Astrocyte of the cerebellum (primary cell): ENCODE measurements around the gene CNBD2.
A peak's percentile ranks its signal among the peaks of the same experiment; 100 is the strongest.
"Not testable (repeated sequence)": the region's sequence is repeated elsewhere in the genome, so short reads cannot be mapped to it uniquely, and the experiment has no call there.

Experiments used
- DNase-seq: peaks from one replicate; pipeline ENCODE4 v3.0.0-alpha.2; 2011; ENCODE audit warnings: low read depth
- H3K4me3 ChIP-seq: 2 replicates; pipeline ENCODE4 v1.5.1; 2011; ENCODE audit warnings: mild to moderate bottlenecking, low read depth, low read length, moderate library complexity
- in situ Hi-C: cut with HindIII; loops from 2 replicates; pipeline ENCODE4 v1.10.0; 2017; ENCODE audit warnings: low sequenced_read_pairs
- TF ChIP-seq, protein P1 (sequence below): IDR thresholded peaks from 2 replicates; pipeline ENCODE4 v1.5.1; 2012; ENCODE audit warnings: low read length, low read depth, moderate library complexity, mild to moderate bottlenecking; ENCODE audit errors: missing control alignments

The CNBD2 gene

DNA sequence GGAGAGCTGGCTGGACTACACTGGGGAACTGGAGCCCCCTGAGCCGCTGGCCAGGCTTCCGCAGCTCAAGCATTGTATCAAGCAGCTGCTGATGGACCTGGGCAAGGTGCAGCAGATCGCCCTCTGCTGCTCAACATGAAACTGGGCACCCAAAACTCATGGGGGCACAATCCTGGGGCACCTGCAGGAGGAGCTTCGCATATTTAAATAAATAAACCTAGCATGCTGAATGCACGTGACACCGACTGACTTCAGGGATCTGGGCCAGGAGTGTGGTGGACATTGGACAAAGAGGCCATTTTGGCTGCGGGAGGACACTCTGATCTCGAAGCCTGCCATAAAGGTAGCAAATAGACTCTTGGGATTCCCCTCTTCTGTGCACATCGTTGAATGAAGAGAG is 20.9 kb upstream of the CNBD2 start:
- in situ Hi-C loops: no loop called here
- no peak overlapping the region for H3K4me3 ChIP-seq
- TF ChIP-seq, protein P1, sequence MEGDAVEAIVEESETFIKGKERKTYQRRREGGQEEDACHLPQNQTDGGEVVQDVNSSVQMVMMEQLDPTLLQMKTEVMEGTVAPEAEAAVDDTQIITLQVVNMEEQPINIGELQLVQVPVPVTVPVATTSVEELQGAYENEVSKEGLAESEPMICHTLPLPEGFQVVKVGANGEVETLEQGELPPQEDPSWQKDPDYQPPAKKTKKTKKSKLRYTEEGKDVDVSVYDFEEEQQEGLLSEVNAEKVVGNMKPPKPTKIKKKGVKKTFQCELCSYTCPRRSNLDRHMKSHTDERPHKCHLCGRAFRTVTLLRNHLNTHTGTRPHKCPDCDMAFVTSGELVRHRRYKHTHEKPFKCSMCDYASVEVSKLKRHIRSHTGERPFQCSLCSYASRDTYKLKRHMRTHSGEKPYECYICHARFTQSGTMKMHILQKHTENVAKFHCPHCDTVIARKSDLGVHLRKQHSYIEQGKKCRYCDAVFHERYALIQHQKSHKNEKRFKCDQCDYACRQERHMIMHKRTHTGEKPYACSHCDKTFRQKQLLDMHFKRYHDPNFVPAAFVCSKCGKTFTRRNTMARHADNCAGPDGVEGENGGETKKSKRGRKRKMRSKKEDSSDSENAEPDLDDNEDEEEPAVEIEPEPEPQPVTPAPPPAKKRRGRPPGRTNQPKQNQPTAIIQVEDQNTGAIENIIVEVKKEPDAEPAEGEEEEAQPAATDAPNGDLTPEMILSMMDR: peak; percentile 46
- DNase-seq: no peak

DNA sequence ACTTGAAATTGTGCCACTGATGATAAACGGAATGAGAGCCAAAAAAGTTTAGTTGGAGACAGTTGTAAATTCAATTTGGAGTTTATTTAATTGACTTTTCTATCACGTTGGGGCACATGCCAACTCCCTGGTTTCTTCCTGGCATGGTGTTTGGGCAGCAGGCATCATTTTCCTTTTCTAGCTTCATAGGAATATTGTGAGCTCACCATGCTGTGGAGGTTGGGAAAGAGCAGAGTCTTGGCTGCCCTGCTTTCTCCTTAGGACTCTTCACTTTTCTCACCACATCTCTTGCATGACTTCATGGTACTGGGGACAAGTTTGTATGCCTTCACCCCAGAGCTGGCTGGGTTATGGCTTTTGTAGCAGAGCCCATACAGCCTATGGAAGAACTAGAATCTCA is 20.5 kb upstream of the CNBD2 start:
- H3K4me3 ChIP-seq: no peak overlapping the region
- TF ChIP-seq, protein P1: no peak
- DNase-seq: no peak
- in situ Hi-C loops: no loop called here

DNA sequence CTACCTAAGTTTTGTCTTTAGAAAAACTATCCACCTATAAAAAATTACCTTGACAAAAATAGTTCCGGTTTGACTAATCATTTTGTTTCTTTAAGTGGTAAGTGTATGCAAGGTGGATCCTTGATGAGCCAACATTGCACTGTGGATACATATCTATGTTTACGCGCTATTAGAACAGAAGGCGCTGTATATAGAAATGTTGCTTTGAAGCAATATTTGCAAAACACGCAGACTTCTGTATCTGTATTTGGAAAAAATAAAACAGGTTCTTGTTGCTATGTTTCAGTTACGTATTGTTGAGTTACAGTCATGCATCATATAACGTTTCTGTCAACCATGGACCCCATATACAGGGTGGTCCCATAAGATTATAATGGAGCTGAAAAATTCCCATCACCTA is 18.3 kb upstream of the CNBD2 start:
- no peak for DNase-seq
- in situ Hi-C loops: no loop called here
- TF ChIP-seq, protein P1: no peak
- no peak overlapping the region for H3K4me3 ChIP-seq

DNA sequence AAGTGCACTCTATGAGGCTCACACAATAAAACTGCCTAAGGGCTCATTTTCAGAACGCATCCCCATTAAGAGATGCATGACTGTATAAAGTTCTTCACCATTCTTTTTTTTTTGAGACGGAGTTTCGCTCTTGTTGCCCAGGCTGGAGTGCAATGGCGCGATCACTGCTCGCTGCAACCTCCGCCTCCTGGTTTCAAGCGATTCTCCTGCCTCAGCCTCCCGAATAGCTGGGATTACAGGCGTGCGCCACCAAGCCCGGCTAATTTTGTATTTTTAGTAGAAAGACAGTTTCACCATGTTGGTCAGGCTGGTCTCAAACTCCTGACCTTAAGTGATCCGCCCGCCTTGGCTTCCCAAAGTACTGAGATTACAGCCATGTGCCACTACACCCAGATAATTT is 16.3 kb upstream of the CNBD2 start:
- in situ Hi-C loops, H3K4me3 ChIP-seq: not testable (repeated sequence)

DNA sequence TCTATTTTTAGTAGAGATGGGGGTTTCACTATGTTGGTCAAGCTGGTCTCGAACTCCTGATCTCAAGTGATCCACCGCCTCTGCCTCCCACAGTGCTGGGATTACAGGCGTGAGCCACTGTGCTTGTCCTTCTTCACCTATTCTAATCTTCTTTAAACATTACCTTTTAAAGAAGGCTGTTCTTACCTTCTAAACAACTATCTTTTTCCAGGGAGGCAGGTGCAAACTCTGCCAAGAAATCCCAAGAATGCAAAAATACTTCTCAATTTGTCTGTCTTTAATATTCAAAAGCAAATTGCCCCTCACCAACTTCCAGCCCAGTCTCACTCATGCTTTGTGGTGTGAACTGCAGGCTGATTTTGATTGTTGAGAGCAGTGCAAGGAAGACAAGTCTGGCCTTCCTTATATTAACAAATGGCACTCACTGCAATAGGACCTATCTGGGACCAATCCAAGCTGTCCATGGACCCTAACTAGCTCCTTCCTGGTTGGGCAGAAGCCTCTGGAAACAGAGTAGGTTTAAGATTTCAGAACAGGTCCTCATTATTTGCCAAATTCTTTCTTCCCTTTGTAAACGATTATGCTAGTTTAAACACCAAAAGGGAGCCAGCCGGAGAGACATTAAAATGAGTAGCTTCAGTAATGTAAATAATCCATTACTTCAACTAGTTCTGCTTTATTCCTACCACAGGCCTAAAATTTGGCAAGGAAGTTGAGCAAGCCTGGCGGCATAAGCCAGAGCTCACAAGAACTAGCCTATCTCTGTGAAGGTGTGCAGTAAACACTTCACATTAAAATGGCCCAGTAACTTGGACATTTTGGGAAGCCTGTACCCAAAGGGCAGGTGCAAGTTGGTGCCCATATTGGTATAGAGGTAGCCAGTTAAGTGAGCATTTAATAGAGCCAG is 15.7 kb upstream of the CNBD2 start:
- DNase-seq: no peak
- TF ChIP-seq, protein P1: no peak
- in situ Hi-C loops: no loop called here
- peak overlapping the region; percentile 98 for H3K4me3 ChIP-seq

More for the DNA sequence above, 16.3 kb upstream of the CNBD2 start:
- DNase-seq: not testable (repeated sequence)

DNA sequence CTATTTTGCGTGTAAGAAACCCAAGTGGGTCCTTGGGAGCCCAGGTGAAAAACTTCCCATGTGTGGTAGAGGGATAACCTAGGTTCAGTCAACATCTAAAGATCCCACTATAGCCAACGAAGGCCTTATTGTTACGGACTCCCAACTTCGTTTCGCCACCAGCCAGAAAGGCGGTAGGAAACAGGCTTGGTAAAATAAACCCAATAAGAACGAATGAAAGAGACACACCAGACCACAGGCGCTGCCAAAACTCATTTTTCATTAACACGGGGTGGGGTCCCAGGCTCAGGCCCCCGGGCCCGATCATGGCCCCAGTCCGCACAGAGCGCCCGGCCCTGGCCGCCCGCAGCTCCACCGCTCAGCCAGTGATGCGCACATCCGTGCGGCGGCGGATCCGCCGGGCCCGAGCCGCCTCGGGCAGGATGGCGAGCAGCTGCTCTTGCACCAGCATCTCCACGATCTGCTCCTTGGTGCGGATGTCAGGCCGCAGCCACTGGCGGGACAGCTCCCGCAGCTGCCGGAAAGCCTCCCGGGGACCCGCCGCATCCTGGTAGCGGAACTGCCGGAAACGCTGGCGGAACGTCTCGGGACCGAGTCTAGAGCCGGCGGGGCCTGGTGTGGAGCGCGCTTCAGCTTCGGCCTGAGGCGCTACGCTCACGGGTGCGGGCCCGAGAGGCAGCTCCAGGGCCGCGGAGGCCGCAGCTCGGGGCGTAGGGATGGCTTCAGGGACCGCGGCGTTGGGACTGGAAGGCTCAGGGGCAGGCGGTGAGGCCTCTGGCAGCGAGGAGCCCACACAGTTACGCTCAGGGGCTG is 14.8 kb upstream of the CNBD2 start:
- in situ Hi-C loops: no loop called here
- peak overlapping the region; percentile 98 for H3K4me3 ChIP-seq
- DNase-seq: no peak
- TF ChIP-seq, protein P1: no peak
